Tibial artery (tissue), 4 donors: Measurements from ENCODE around the gene MEF2D.
A peak's percentile ranks its signal among the peaks of the same experiment; 100 is the strongest.

ENCODE experiments used
- DNase-seq, 2 donors: peaks; one replicate each; pipeline ENCODE4 v3.0.0-alpha.2; 2019
- H3K27ac ChIP-seq, 2 donors: fragments of 200-600 bp; sonication (generic) in 1 of 2; 1 replicate in 1 of 2; 2 replicates in 1 of 2; pipeline ENCODE4 v1.5.1; 2018 to 2019; ENCODE audit warnings: mild to moderate bottlenecking in 1 of 2
- H3K27me3 ChIP-seq, 2 donors: fragments of 200-600 bp; sonication (generic) in 1 of 2; one replicate each; pipeline versions ENCODE4 v1.5.1 to v1.6.0; 2016 to 2019
- H3K36me3 ChIP-seq, 3 donors: fragments of 200-600 bp; sonication (generic) in 2 of 3; one replicate each; pipeline ENCODE4 v1.5.1; 2016 to 2019; ENCODE audit warnings: mild to moderate bottlenecking in 2 of 3
- H3K4me1 ChIP-seq, 4 donors: fragments of 200-600 bp; sonication (generic) in 2 of 4; 1 replicate in 3 of 4; 2 replicates in 1 of 4; pipeline ENCODE4 v1.5.1; 2016 to 2019
- H3K4me3 ChIP-seq, 2 donors: fragments of 200-600 bp; sonication (generic) in 1 of 2; 1 replicate in 1 of 2; 2 replicates in 1 of 2; pipeline ENCODE4 v1.5.1; 2018 to 2019; ENCODE audit warnings: mild to moderate bottlenecking in 2 of 2
- H3K9me3 ChIP-seq, 3 donors: fragments of 200-600 bp; sonication (generic) in 1 of 3; one replicate each; pipeline ENCODE4 v1.5.1; 2016 to 2019
- CTCF ChIP-seq, 2 experiments: fragments of 200-600 bp in 1 of 2; fragments of 450-650 bp in 1 of 2; IDR thresholded peaks; one replicate each; pipeline ENCODE4 v1.5.1; 2017 to 2019; ENCODE audit warnings: antibody characterized with exemption in 2 of 2, mild to moderate bottlenecking in 1 of 2, moderate library complexity in 1 of 2
- intact Hi-C: fragments of 100-400 bp; cut with DNase I; formaldehyde crosslinking; loops from one replicate; pipeline ENCODE4 v1.15.0; 2023; ENCODE audit warnings: low total_unique reads

MEF2D gene

GRCh38 chr1:156475568-156476500 lies 24.7 kb downstream of the MEF2D start:
- H3K36me3 ChIP-seq: peaks cover 85 to 99% (median 95%) of the 10 kb centered on the region in 3 donors
- peak overlapping the region; percentile 8 to 15 for H3K4me3 ChIP-seq
- no peak for TF ChIP-seq CTCF (IDR thresholded peaks at IDR 0.05)
- DNase-seq: peak; percentile 94 to 98
- no peaks in the 10 kb centered on the region for H3K27me3 ChIP-seq
- peaks cover 13 to 100% (median 82%) of the 10 kb centered on the region in 4 donors for H3K4me1 ChIP-seq
- peak overlapping the region; percentile 91 to 94 for H3K27ac ChIP-seq
- no peaks in the 10 kb centered on the region for H3K9me3 ChIP-seq
- intact Hi-C loops: loop anchor here (2.0 kb wide), 1 partner anchor 27 kb away; no protein-coding TSS in a partner anchor

- Histone ChIP-seq H3K4me3 (no peak overlapping the region), H3K36me3 (peaks cover 85 to 99% (median 95%) of the 10 kb centered on the region in 3 donors), H3K9me3 (no peaks in the 10 kb centered on the region), H3K27me3 (no peaks in the 10 kb centered on the region), H3K27ac (peak overlapping the region; percentile 91 to 94), H3K4me1 (peaks cover 13 to 100% (median 83%) of the 10 kb centered on the region in 4 donors)
- TF ChIP-seq CTCF (IDR thresholded peaks at IDR 0.05): no peak
- intact Hi-C loops: no loop called here
- no peak for DNase-seq
Measured at GRCh38 chr1:156474966-156475365, 25.6 kb downstream of the MEF2D start.

GRCh38 chr1:156471496-156472490 lies 28.8 kb downstream of the MEF2D start:
- no peak overlapping the region for H3K4me3 ChIP-seq
- DNase-seq: peak; percentile 90 to 98
- no peaks in the 10 kb centered on the region for H3K27me3 ChIP-seq
- no peaks in the 10 kb centered on the region for H3K9me3 ChIP-seq
- H3K4me1 ChIP-seq: peaks cover 6 to 100% (median 81%) of the 10 kb centered on the region in 4 donors
- TF ChIP-seq CTCF (IDR thresholded peaks at IDR 0.05): no peak
- H3K36me3 ChIP-seq: peaks cover 86 to 99% (median 97%) of the 10 kb centered on the region in 3 donors
- intact Hi-C loops: no loop called here
- peak overlapping the region; percentile 91 to 94 for H3K27ac ChIP-seq

GRCh38 chr1:156470473-156470872 lies 30.1 kb downstream of the MEF2D start:
- TF ChIP-seq CTCF (IDR thresholded peaks at IDR 0.05): no peak
- Histone ChIP-seq H3K4me3 (no peak overlapping the region), H3K27me3 (no peaks in the 10 kb centered on the region), H3K9me3 (no peaks in the 10 kb centered on the region), H3K27ac (peak overlapping the region; percentile 91 to 94), H3K36me3 (peaks cover 82 to 96% (median 91%) of the 10 kb centered on the region in 3 donors), H3K4me1 (peaks cover 7 to 100% (median 83%) of the 10 kb centered on the region in 4 donors)
- DNase-seq: no peak
- intact Hi-C loops: no loop called here

GRCh38 chr1:156468693-156469345 lies 31.8 kb downstream of the MEF2D start:
- peaks cover 5 to 100% (median 87%) of the 10 kb centered on the region in 4 donors for H3K4me1 ChIP-seq
- no peaks in the 10 kb centered on the region for H3K27me3 ChIP-seq
- H3K27ac ChIP-seq: peak overlapping the region; percentile 91 to 94
- TF ChIP-seq CTCF (IDR thresholded peaks at IDR 0.05): no peak
- no peaks in the 10 kb centered on the region for H3K9me3 ChIP-seq
- DNase-seq: no peak
- intact Hi-C loops: no loop called here
- H3K36me3 ChIP-seq: peaks cover 66 to 87% (median 75%) of the 10 kb centered on the region in 3 donors
- no peak overlapping the region for H3K4me3 ChIP-seq
